Osteoblast (primary cell): ENCODE data around the gene LHFPL4. TPM values are rescaled to one million over a fixed set of nuclear protein-coding genes. Genes with fewer than 3 reads are reported as not detected.

Experiments used
- DNase-seq: peaks from one replicate; pipeline ENCODE4 v3.0.0; 2011; ENCODE audit warnings: low spot score, mixed read lengths; ENCODE audit not compliant: insufficient read length; ENCODE audit errors: missing footprints
- H2AFZ ChIP-seq: 2 replicates; pipeline ENCODE4 v1.6.0; 2011; ENCODE audit warnings: mild to moderate bottlenecking, low read length
- H3K27ac ChIP-seq: 2 replicates; pipeline ENCODE4 v1.5.1; 2011; ENCODE audit warnings: mild to moderate bottlenecking, low read depth, low read length, moderate library complexity
- H3K27me3 ChIP-seq: 2 replicates; pipeline ENCODE4 v1.6.0; 2012; ENCODE audit warnings: mild to moderate bottlenecking, control low read depth, inconsistent platforms, low read length, moderate library complexity; ENCODE audit not compliant: insufficient read depth
- H3K36me3 ChIP-seq: 2 replicates; pipeline ENCODE4 v1.5.1; 2011; ENCODE audit warnings: mild to moderate bottlenecking, low read length, control low read depth, moderate library complexity; ENCODE audit not compliant: insufficient read depth
- H3K4me1 ChIP-seq: 2 replicates; pipeline ENCODE4 v1.5.1; 2011; ENCODE audit warnings: mild to moderate bottlenecking, low read length, control low read depth, moderate library complexity; ENCODE audit not compliant: insufficient read depth
- H3K4me2 ChIP-seq: 2 replicates; pipeline ENCODE4 v1.6.0; 2011; ENCODE audit warnings: mild to moderate bottlenecking, low read length; ENCODE audit not compliant: insufficient read depth
- H3K4me3 ChIP-seq: fragments of 200-600 bp; sonication (generic); 3 replicates; pipeline ENCODE4 v1.5.1; 2012; ENCODE audit warnings: mild to moderate bottlenecking, low read length, inconsistent platforms; ENCODE audit not compliant: insufficient read depth
- H3K79me2 ChIP-seq: 2 replicates; pipeline ENCODE4 v1.6.0; 2012; ENCODE audit warnings: mild to moderate bottlenecking, low read length, control low read depth, inconsistent platforms; ENCODE audit not compliant: insufficient read depth
- H3K9me3 ChIP-seq: 2 replicates; pipeline ENCODE4 v1.5.1; 2011; ENCODE audit warnings: low read depth, low read length, control low read depth
- H4K20me1 ChIP-seq: 2 replicates; pipeline ENCODE4 v1.6.0; 2012; ENCODE audit warnings: mild to moderate bottlenecking, low read length, control low read depth; ENCODE audit not compliant: insufficient read depth
- CTCF ChIP-seq: IDR thresholded peaks from 2 replicates; pipeline ENCODE4 v1.5.1; 2011; ENCODE audit warnings: mild to moderate bottlenecking, low read depth, low read length, moderate library complexity; ENCODE audit errors: extremely low read depth
- total RNA-seq: library from RNA; depleted of rRNA; stranded (reverse); fragments of >200 nt; gene quantifications from 2 replicates; pipeline ENCODE4 v1.2.3, GENCODE V29; 2012

LHFPL4 gene
- total RNA-seq, 1 donor = not detected

GRCh38 chr3:9583792-9584191 lies 30.2 kb upstream of the LHFPL4 start:
- H3K79me2 ChIP-seq = no peaks in the 10 kb centered on the region
- no peak for DNase-seq
- H3K4me1 ChIP-seq = no peaks in the 10 kb centered on the region
- no peak overlapping the region for H3K27ac ChIP-seq
- no peaks in the 10 kb centered on the region for H3K36me3 ChIP-seq
- no peak for TF ChIP-seq CTCF
- H3K27me3 ChIP-seq = peaks cover 5% of the 10 kb centered on the region
- H4K20me1 ChIP-seq = no peaks in the 10 kb centered on the region
- H2AFZ ChIP-seq = no peak overlapping the region
- H3K4me3 ChIP-seq = no peak overlapping the region
- H3K4me2 ChIP-seq = no peak overlapping the region
- H3K9me3 ChIP-seq = no peaks in the 10 kb centered on the region

- Histone ChIP-seq H3K9me3 (no peaks in the 10 kb centered on the region), H3K27ac (no peak overlapping the region), H3K4me1 (no peaks in the 10 kb centered on the region), H4K20me1 (no peaks in the 10 kb centered on the region), H3K79me2 (no peaks in the 10 kb centered on the region), H3K4me2 (no peak overlapping the region), H3K36me3 (no peaks in the 10 kb centered on the region), H3K4me3 (no peak overlapping the region), H2AFZ (no peak overlapping the region), H3K27me3 (peaks cover 5% of the 10 kb centered on the region)
- no peak for TF ChIP-seq CTCF
- no peak for DNase-seq
These were observed 29.7 kb upstream of the LHFPL4 start for GRCh38 chr3:9583371-9583770.

GRCh38 chr3:9582332-9582731 lies 28.7 kb upstream of the LHFPL4 start:
- Histone ChIP-seq H3K4me2 (no peak overlapping the region), H3K9me3 (no peaks in the 10 kb centered on the region), H3K4me1 (no peaks in the 10 kb centered on the region), H2AFZ (no peak overlapping the region), H3K27me3 (peaks cover 5% of the 10 kb centered on the region), H3K36me3 (no peaks in the 10 kb centered on the region), H3K79me2 (no peaks in the 10 kb centered on the region), H3K27ac (no peak overlapping the region), H3K4me3 (no peak overlapping the region), H4K20me1 (no peaks in the 10 kb centered on the region)
- TF ChIP-seq CTCF = no peak
- DNase-seq = no peak

GRCh38 chr3:9581742-9582141 lies 28.1 kb upstream of the LHFPL4 start:
- no peak for DNase-seq
- no peaks in the 10 kb centered on the region for H3K79me2 ChIP-seq
- no peaks in the 10 kb centered on the region for H3K9me3 ChIP-seq
- no peak overlapping the region for H3K4me2 ChIP-seq
- peaks cover 5% of the 10 kb centered on the region for H3K27me3 ChIP-seq
- no peak for TF ChIP-seq CTCF
- no peaks in the 10 kb centered on the region for H4K20me1 ChIP-seq
- H3K4me1 ChIP-seq = no peaks in the 10 kb centered on the region
- no peak overlapping the region for H3K4me3 ChIP-seq
- no peak overlapping the region for H2AFZ ChIP-seq
- no peak overlapping the region for H3K27ac ChIP-seq
- no peaks in the 10 kb centered on the region for H3K36me3 ChIP-seq
